ENCODE data around the gene ANXA10. TPM values are rescaled to one million over a fixed set of nuclear protein-coding genes. Genes with fewer than 3 reads are reported as not detected.

The ANXA10 gene
- total and polyA plus RNA-seq, 2 of the 8 experiments (the other 6 are each of a cell fraction or from before 2014, with no cell fraction given): not detected

- Histone ChIP-seq H4K5ac (ENCODE audit: insufficient read length, low read depth, low read length) (no peak overlapping the region), H2BK20ac (ENCODE audit: low read length) (no peak overlapping the region), H3K4me1 (replicated peaks in 1 of 4; ENCODE audit: control insufficient read depth in 3 of 4, insufficient read depth in 4 of 4, low read length in 3 of 4) (no peaks in the 10 kb centered on the region), H4K20me1 (replicated peaks in 1 of 2; ENCODE audit: control insufficient read depth in 1 of 2, insufficient read depth in 2 of 2, low read length in 2 of 2) (no peaks in the 10 kb centered on the region), H3K18ac (ENCODE audit: extremely low read depth, low read length) (no peak overlapping the region), H2AFZ (ENCODE audit: low read length) (no peak overlapping the region), H2BK120ac (replicated peaks; ENCODE audit: low read depth, low read length) (no peak overlapping the region), H4K8ac (ENCODE audit: extremely low read depth, insufficient read depth, low read length) (no peak overlapping the region), H2BK12ac (ENCODE audit: low read depth, low read length) (no peak overlapping the region), H3K27ac (ENCODE audit: low read depth, low read length) (no peak overlapping the region), H2BK15ac (ENCODE audit: low read length) (no peak overlapping the region), H3K27me3 (replicated peaks in 1 of 4; ENCODE audit: control insufficient read depth in 3 of 4, extremely low read depth in 1 of 4, insufficient read depth in 3 of 4, low read length in 3 of 4) (no peaks in the 10 kb centered on the region), H3K23me2 (ENCODE audit: low read depth, low read length) (no peaks in the 10 kb centered on the region), H4K91ac (replicated peaks; ENCODE audit: insufficient read length, low read length) (no peak overlapping the region), H3K9ac (replicated peaks in 1 of 4; ENCODE audit: extremely low read depth in 1 of 4, low read depth in 3 of 4, low read length in 3 of 4) (no peak overlapping the region), H3K4me2 (ENCODE audit: insufficient read depth in 1 of 2, low read depth in 2 of 2, low read length in 2 of 2) (no peak overlapping the region), H3K79me2 (ENCODE audit: control insufficient read depth in 1 of 2, insufficient read depth in 2 of 2, low read length in 2 of 2) (no peaks in the 10 kb centered on the region), H3K23ac (ENCODE audit: insufficient read length) (no peak overlapping the region), H3K4ac (replicated peaks; ENCODE audit: insufficient read length, low read depth, low read length) (no peak overlapping the region), H3K14ac (ENCODE audit: insufficient read length) (no peak overlapping the region), H2BK5ac (ENCODE audit: low read depth, low read length) (no peak overlapping the region), H3K79me1 (ENCODE audit: low read depth, low read length) (no peaks in the 10 kb centered on the region), H3K56ac (replicated peaks; ENCODE audit: insufficient read length, low read depth, low read length) (no peak overlapping the region), H3K9me3 (ENCODE audit: insufficient read depth in 2 of 2, low read depth in 1 of 2, low read length in 1 of 2) (no peaks in the 10 kb centered on the region), H3K36me3 (ENCODE audit: control insufficient read depth in 2 of 4, insufficient read depth in 4 of 4, low read length in 3 of 4) (no peaks in the 10 kb centered on the region), H3K4me3 (ENCODE audit: extremely low read depth in 1 of 4, insufficient read depth in 2 of 4, low read depth in 3 of 4, low read length in 4 of 4) (no peak overlapping the region), H2AK5ac (ENCODE audit: low read depth, low read length) (no peak overlapping the region)
- DNase-seq (ENCODE audit: low read depth in 1 of 2, low spot score in 2 of 2): no peak
- WGBS, 2 experiments (ENCODE audit: extremely low coverage in 1 of 2, insufficient coverage in 1 of 2, insufficient read length in 1 of 2, insufficient replicate concordance in 2 of 2, low coverage in 1 of 2, low lambda C conversion rate in 2 of 2, missing lambda C conversion rate in 1 of 2): 91% methylated on average over 5 of the region's 5 CpGs; no CpG with 5 or more reads in 1 of the 2 experiments
- CTCF ChIA-PET (ENCODE audit: partially characterized antibody): no interaction called here
- POLR2A ChIA-PET (ENCODE audit: partially characterized antibody): no interaction called here
- no peak for FAIRE-seq
- no peak for TF ChIP-seq MAX (IDR thresholded peaks at IDR 0.05)
- no peak for TF ChIP-seq BRCA1 (IDR thresholded peaks at IDR 0.05; ENCODE audit: low read depth, low read length)
- no peak for TF ChIP-seq BCL11A (IDR thresholded peaks at IDR 0.05; ENCODE audit: low read depth in 2 of 2, low read length in 2 of 2)
- TF ChIP-seq RAD21 (IDR thresholded peaks at IDR 0.05 in 1 of 2, conservative IDR thresholded peaks at IDR 0.05 in 1 of 2; ENCODE audit: low read depth in 2 of 2, low read length in 2 of 2): no peak
- TF ChIP-seq USF2 (IDR thresholded peaks at IDR 0.05; ENCODE audit: low read length): no peak
- no peak for TF ChIP-seq KDM1A (IDR thresholded peaks at IDR 0.05; ENCODE audit: borderline replicate concordance, low read length)
- TF ChIP-seq SIRT6 (IDR thresholded peaks at IDR 0.05; ENCODE audit: low read length): no peak
- TF ChIP-seq SP2 (IDR thresholded peaks at IDR 0.05; ENCODE audit: low read length): no peak
- no peak for TF ChIP-seq ATF3 (IDR thresholded peaks at IDR 0.05; ENCODE audit: insufficient read depth, low read depth, low read length)
- no peak for TF ChIP-seq JUN (IDR thresholded peaks at IDR 0.05; ENCODE audit: low read depth, low read length)
- no peak for TF ChIP-seq NRF1 (IDR thresholded peaks at IDR 0.05; ENCODE audit: low read depth, low read length)
- TF ChIP-seq MAFK (IDR thresholded peaks at IDR 0.05; ENCODE audit: low read depth, low read length): no peak
Measured at GRCh38 chr4:168077726-168078239, 14.6 kb upstream of the ANXA10 start.

Measured in H1 (cell line).